ENCODE data around the gene SYCE3.

The SYCE3 gene

GRCh38 chr22:50582493-50583293 is 20.0 kb upstream of the SYCE3 start, which contains the start of gene CHKB:
Gene CHKB, minus strand, starts transcription at chr22:50582849. Its CDS starts 68 bp downstream, at chr22:50582781.
- Histone ChIP-seq H3K4ac (ENCODE audit: low read depth, low read length) (peak within 1 kb of the TSS; percentile 90), H3K79me2 (ENCODE audit: control insufficient read depth, insufficient read depth, low read length, poor library complexity) (peaks cover 8% of the 10 kb centered on the region), H3K23ac (ENCODE audit: low read length) (peak within 1 kb of the TSS; percentile 3), H3K27ac (ENCODE audit: low read depth, low read length) (peak within 1 kb of the TSS; percentile 98), H2BK5ac (ENCODE audit: low read depth, low read length, poor library complexity) (peak within 1 kb of the TSS; percentile 97), H3K4me3 (ENCODE audit: low read depth, low read length) (peak within 1 kb of the TSS; percentile 87), H3K27me3 (ENCODE audit: insufficient read depth, low read length) (no peaks in the 10 kb centered on the region), H2AFZ (ENCODE audit: insufficient read depth, low read length, poor library complexity) (peak within 1 kb of the TSS; percentile 96), H3K79me1 (ENCODE audit: low read length) (peaks cover 8% of the 10 kb centered on the region), H4K12ac (ENCODE audit: low read depth, low read length) (peak within 1 kb of the TSS; percentile 97), H3K14ac (ENCODE audit: low read length) (peak within 1 kb of the TSS; percentile 99), H3K9ac (ENCODE audit: low read length) (peak within 1 kb of the TSS; percentile 95), H4K91ac (ENCODE audit: low read depth, low read length) (peak within 1 kb of the TSS; percentile 98), H3K18ac (ENCODE audit: low read length) (peak within 1 kb of the TSS; percentile 99), H4K8ac (ENCODE audit: low read depth, low read length) (peak within 1 kb of the TSS; percentile 99), H3K36me3 (ENCODE audit: control insufficient read depth in 1 of 2, insufficient read depth in 2 of 2, low read length in 2 of 2) (peaks cover 22 to 26% of the 10 kb centered on the region in 2 experiments), H2AK5ac (ENCODE audit: low read length) (peak within 1 kb of the TSS; percentile 81), H3K4me2 (ENCODE audit: low read length) (peak within 1 kb of the TSS; percentile 96), H2BK12ac (ENCODE audit: low read length) (no peak within 1 kb of the TSS), H3K4me1 (ENCODE audit: control insufficient read depth in 1 of 2, insufficient read depth in 2 of 2, low read length in 2 of 2) (peaks cover 21 to 25% of the 10 kb centered on the region in 2 experiments), H2BK120ac (ENCODE audit: insufficient read depth, low read length, poor library complexity) (peak within 1 kb of the TSS; percentile 98), H3K9me3 (ENCODE audit: insufficient read depth, low read depth, low read length) (no peaks in the 10 kb centered on the region)
- WGBS (ENCODE audit: extremely low coverage, insufficient coverage, insufficient read length) = no CpG with 5 or more reads among the region's 96 CpGs
- peak; percentile 98 to 100 for DNase-seq

DNA sequence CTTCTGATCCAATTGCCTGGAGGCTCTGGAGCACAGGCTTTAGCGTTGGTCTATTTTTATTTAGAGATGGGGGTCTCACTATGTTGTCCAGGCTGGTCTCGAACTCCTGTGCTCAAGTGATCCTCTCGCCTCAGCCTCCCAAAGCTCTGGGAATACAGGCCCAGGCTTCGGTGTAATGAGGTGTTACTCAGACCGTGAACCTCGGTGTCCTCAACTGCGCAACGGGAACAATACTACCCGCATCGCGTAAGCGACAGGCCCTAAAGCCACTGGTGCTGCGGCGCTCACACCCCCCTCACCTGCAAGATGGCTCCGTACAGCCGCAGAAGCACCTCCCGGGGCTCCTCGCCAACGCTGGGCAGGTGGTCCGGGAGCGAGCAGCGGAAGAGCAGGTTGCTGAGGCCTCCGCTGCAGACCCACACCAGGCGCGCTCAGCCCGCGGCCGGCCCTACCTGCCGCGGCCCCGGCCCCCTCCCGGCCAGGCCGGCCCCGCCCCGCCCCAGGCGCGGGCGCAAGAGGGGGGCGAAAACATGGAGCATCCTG is 19.3 kb upstream of the SYCE3 start:
- no CpG with 5 or more reads among the region's 39 CpGs for WGBS (ENCODE audit: extremely low coverage, insufficient coverage, insufficient read length)

DNA sequence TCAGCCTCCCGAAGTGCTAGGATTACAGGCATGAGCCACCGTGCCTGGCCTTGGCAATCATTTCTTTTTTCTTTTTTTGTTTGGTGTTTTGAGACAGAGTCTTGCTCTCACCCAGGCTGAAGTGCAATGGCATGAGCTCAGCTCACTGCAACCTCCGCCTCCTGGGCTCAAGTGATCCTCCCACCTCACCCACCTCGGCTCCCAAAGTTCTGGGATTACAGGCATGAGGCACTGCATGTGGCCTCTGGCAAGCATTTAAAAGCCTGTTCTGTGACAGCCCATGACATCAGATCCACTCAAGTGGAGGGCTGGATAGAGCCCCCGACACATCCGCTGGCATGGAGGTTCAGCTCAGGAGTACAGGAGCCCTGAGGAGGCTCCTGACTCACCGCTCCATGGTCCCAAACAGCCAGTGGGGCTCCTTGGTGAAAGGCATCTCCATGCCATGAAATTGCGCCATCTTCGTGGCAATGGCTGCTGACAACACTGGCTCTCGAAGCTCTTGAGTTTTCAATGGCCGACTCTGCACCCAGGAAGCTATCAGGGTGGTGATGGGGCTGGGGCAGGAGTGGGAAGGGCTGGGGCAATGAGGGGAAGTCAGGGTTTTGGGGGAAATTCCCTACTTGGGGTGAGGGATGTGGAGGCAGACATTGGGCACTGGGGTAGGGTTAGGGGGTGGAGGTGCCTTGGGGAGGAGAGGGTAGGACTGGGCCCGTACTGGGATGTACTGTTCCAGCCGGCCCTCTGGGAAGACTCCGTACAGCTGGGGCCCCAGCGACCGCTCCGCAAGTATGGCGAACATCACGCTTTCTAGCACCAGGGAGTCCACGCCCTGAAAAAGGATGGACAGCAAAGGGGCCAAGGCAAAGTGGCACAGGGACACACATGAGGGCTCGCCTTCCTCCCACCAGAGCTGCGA is 18.6 kb upstream of the SYCE3 start:
- Histone ChIP-seq H3K18ac (ENCODE audit: low read length) (no peak overlapping the region), H3K36me3 (ENCODE audit: control insufficient read depth in 1 of 2, insufficient read depth in 2 of 2, low read length in 2 of 2) (peaks cover 33 to 37% of the 10 kb centered on the region in 2 experiments), H2BK12ac (ENCODE audit: low read length) (no peak overlapping the region), H4K8ac (ENCODE audit: low read depth, low read length) (peak overlapping the region; percentile 99), H3K9me3 (ENCODE audit: insufficient read depth, low read depth, low read length) (no peaks in the 10 kb centered on the region), H3K79me2 (ENCODE audit: control insufficient read depth, insufficient read depth, low read length, poor library complexity) (peaks cover 8% of the 10 kb centered on the region), H3K4ac (ENCODE audit: low read depth, low read length) (peak overlapping the region; percentile 12), H2AFZ (ENCODE audit: insufficient read depth, low read length, poor library complexity) (no peak overlapping the region), H3K79me1 (ENCODE audit: low read length) (peaks cover 8% of the 10 kb centered on the region), H4K12ac (ENCODE audit: low read depth, low read length) (peak overlapping the region; percentile 6), H3K4me3 (ENCODE audit: low read depth, low read length) (peak overlapping the region; percentile 87), H3K4me2 (ENCODE audit: low read length) (peak overlapping the region; percentile 96), H3K27me3 (ENCODE audit: insufficient read depth, low read length) (no peaks in the 10 kb centered on the region), H3K4me1 (ENCODE audit: control insufficient read depth in 1 of 2, insufficient read depth in 2 of 2, low read length in 2 of 2) (peaks cover 15 to 19% of the 10 kb centered on the region in 2 experiments), H4K91ac (ENCODE audit: low read depth, low read length) (no peak overlapping the region), H2BK5ac (ENCODE audit: low read depth, low read length, poor library complexity) (no peak overlapping the region), H3K9ac (ENCODE audit: low read length) (no peak overlapping the region), H2BK120ac (ENCODE audit: insufficient read depth, low read length, poor library complexity) (no peak overlapping the region), H3K14ac (ENCODE audit: low read length) (no peak overlapping the region), H2AK5ac (ENCODE audit: low read length) (peak overlapping the region; percentile 22), H3K23ac (ENCODE audit: low read length) (no peak overlapping the region), H3K27ac (ENCODE audit: low read depth, low read length) (no peak overlapping the region)
- WGBS (ENCODE audit: extremely low coverage, insufficient coverage, insufficient read length) = no CpG with 5 or more reads among the region's 22 CpGs
- no peak for DNase-seq

More for the DNA sequence above, 19.3 kb upstream of the SYCE3 start:
- Histone ChIP-seq H2AK5ac (ENCODE audit: low read length) (peak overlapping the region; percentile 81), H3K79me1 (ENCODE audit: low read length) (peaks cover 8% of the 10 kb centered on the region), H3K18ac (ENCODE audit: low read length) (peak overlapping the region; percentile 99), H3K23ac (ENCODE audit: low read length) (peak overlapping the region; percentile 3), H4K8ac (ENCODE audit: low read depth, low read length) (peak overlapping the region; percentile 99), H3K14ac (ENCODE audit: low read length) (peak overlapping the region; percentile 99), H3K27me3 (ENCODE audit: insufficient read depth, low read length) (no peaks in the 10 kb centered on the region), H3K4me2 (ENCODE audit: low read length) (peak overlapping the region; percentile 96), H4K91ac (ENCODE audit: low read depth, low read length) (peak overlapping the region; percentile 98), H3K79me2 (ENCODE audit: control insufficient read depth, insufficient read depth, low read length, poor library complexity) (peaks cover 8% of the 10 kb centered on the region), H3K9ac (ENCODE audit: low read length) (peak overlapping the region; percentile 95), H3K36me3 (ENCODE audit: control insufficient read depth in 1 of 2, insufficient read depth in 2 of 2, low read length in 2 of 2) (peaks cover 28 to 31% of the 10 kb centered on the region in 2 experiments), H3K9me3 (ENCODE audit: insufficient read depth, low read depth, low read length) (no peaks in the 10 kb centered on the region), H2AFZ (ENCODE audit: insufficient read depth, low read length, poor library complexity) (peak overlapping the region; percentile 96), H3K4me3 (ENCODE audit: low read depth, low read length) (peak overlapping the region; percentile 87), H2BK5ac (ENCODE audit: low read depth, low read length, poor library complexity) (peak overlapping the region; percentile 97), H3K4me1 (ENCODE audit: control insufficient read depth in 1 of 2, insufficient read depth in 2 of 2, low read length in 2 of 2) (peaks cover 16 to 19% of the 10 kb centered on the region in 2 experiments), H3K4ac (ENCODE audit: low read depth, low read length) (peak overlapping the region; percentile 90), H3K27ac (ENCODE audit: low read depth, low read length) (peak overlapping the region; percentile 98), H4K12ac (ENCODE audit: low read depth, low read length) (peak overlapping the region; percentile 97), H2BK12ac (ENCODE audit: low read length) (no peak overlapping the region), H2BK120ac (ENCODE audit: insufficient read depth, low read length, poor library complexity) (peak overlapping the region; percentile 98)
- peak; percentile 83 to 86 for DNase-seq

- Histone ChIP-seq H3K14ac (ENCODE audit: low read length) (no peak overlapping the region), H2BK12ac (ENCODE audit: low read length) (no peak overlapping the region), H3K18ac (ENCODE audit: low read length) (no peak overlapping the region), H2AK5ac (ENCODE audit: low read length) (no peak overlapping the region), H3K79me1 (ENCODE audit: low read length) (peaks cover 8% of the 10 kb centered on the region), H3K9me3 (ENCODE audit: insufficient read depth, low read depth, low read length) (peaks cover 2% of the 10 kb centered on the region), H3K4ac (ENCODE audit: low read depth, low read length) (no peak overlapping the region), H4K12ac (ENCODE audit: low read depth, low read length) (no peak overlapping the region), H3K27ac (ENCODE audit: low read depth, low read length) (no peak overlapping the region), H4K8ac (ENCODE audit: low read depth, low read length) (no peak overlapping the region), H3K23ac (ENCODE audit: low read length) (no peak overlapping the region), H3K27me3 (ENCODE audit: insufficient read depth, low read length) (no peaks in the 10 kb centered on the region), H3K79me2 (ENCODE audit: control insufficient read depth, insufficient read depth, low read length, poor library complexity) (peaks cover 8% of the 10 kb centered on the region), H3K36me3 (ENCODE audit: control insufficient read depth in 1 of 2, insufficient read depth in 2 of 2, low read length in 2 of 2) (peaks cover 37 to 40% of the 10 kb centered on the region in 2 experiments), H3K4me3 (ENCODE audit: low read depth, low read length) (no peak overlapping the region), H3K4me1 (ENCODE audit: control insufficient read depth in 1 of 2, insufficient read depth in 2 of 2, low read length in 2 of 2) (peaks cover 15 to 17% of the 10 kb centered on the region in 2 experiments), H2AFZ (ENCODE audit: insufficient read depth, low read length, poor library complexity) (no peak overlapping the region), H3K4me2 (ENCODE audit: low read length) (no peak overlapping the region), H3K9ac (ENCODE audit: low read length) (no peak overlapping the region), H2BK120ac (ENCODE audit: insufficient read depth, low read length, poor library complexity) (no peak overlapping the region), H2BK5ac (ENCODE audit: low read depth, low read length, poor library complexity) (no peak overlapping the region), H4K91ac (ENCODE audit: low read depth, low read length) (no peak overlapping the region)
- WGBS (ENCODE audit: extremely low coverage, insufficient coverage, insufficient read length) = no CpG with 5 or more reads among the region's 4 CpGs
- no peak for DNase-seq
These were observed 17.0 kb upstream of the SYCE3 start for GRCh38 chr22:50579752-50580151.

All from trophoblast cell (in vitro differentiated cells and primary cell).